Posterior cingulate gyrus (tissue), 11 donors: ENCODE data around the gene P2RX1.

Experiments
- DNase-seq, 10 donors: peaks; one replicate each; pipeline versions ENCODE4 v3.0.0 to v3.0.0-alpha.2; 2020 to 2021; ENCODE audit warnings: mixed read lengths in 3 of 10
- intact Hi-C: fragments of 100-400 bp; cut with DNase I; formaldehyde crosslinking; loops from one replicate; pipeline ENCODE4 v1.15.1; 2023

Gene P2RX1

GRCh38 chr17:3891626-3892094 is 24.6 kb downstream of the P2RX1 start:
- intact Hi-C loops: no loop called here

GRCh38 chr17:3890878-3891219 is 25.4 kb downstream of the P2RX1 start:
- no peak for DNase-seq
- intact Hi-C loops: no loop called here

More at GRCh38 chr17:3891626-3892094, 24.6 kb downstream of the P2RX1 start:
- no peak for DNase-seq

- intact Hi-C loops: no loop called here
- DNase-seq: peak in 9 of 10 donors; percentile 34 to 95 (median 71)
Measured at GRCh38 chr17:3890082-3890877, 26.0 kb downstream of the P2RX1 start.

GRCh38 chr17:3889325-3890012 is 26.8 kb downstream of the P2RX1 start:
- no peak for DNase-seq
- intact Hi-C loops: no loop called here

- DNase-seq: peak; percentile 44 to 95 (median 74)
- intact Hi-C loops: no loop called here
Measured at GRCh38 chr17:3888343-3889171, 27.7 kb downstream of the P2RX1 start.

- intact Hi-C loops: no loop called here
- DNase-seq: no peak
Measured at GRCh38 chr17:3887804-3888203, 28.5 kb downstream of the P2RX1 start.

- DNase-seq: no peak
- intact Hi-C loops: no loop called here
Measured at GRCh38 chr17:3887394-3887793, 28.9 kb downstream of the P2RX1 start.

GRCh38 chr17:3886776-3887175 is 29.5 kb downstream of the P2RX1 start:
- DNase-seq: no peak

GRCh38 chr17:3885970-3886369 is 30.3 kb downstream of the P2RX1 start:
- no peak for DNase-seq
- intact Hi-C loops: no loop called here

More at GRCh38 chr17:3886776-3887175, 29.5 kb downstream of the P2RX1 start:
- intact Hi-C loops: no loop called here

- no peak for DNase-seq
- intact Hi-C loops: no loop called here
Measured at GRCh38 chr17:3885271-3885670, 31.0 kb downstream of the P2RX1 start.

GRCh38 chr17:3884188-3884587 is 32.1 kb downstream of the P2RX1 start:
- intact Hi-C loops: no loop called here
- DNase-seq: no peak

GRCh38 chr17:3882276-3882675 is 34.0 kb downstream of the P2RX1 start:
- DNase-seq: no peak
- intact Hi-C loops: no loop called here

- DNase-seq: no peak
- intact Hi-C loops: no loop called here
Measured at GRCh38 chr17:3880983-3881382, 35.3 kb downstream of the P2RX1 start.

GRCh38 chr17:3879591-3880417 is 36.5 kb downstream of the P2RX1 start:
- intact Hi-C loops: no loop called here

GRCh38 chr17:3879186-3879585 is 37.1 kb downstream of the P2RX1 start:
- intact Hi-C loops: no loop called here
- peak in 4 of 10 donors; percentile 34 to 93 (median 72) for DNase-seq

More at GRCh38 chr17:3879591-3880417, 36.5 kb downstream of the P2RX1 start:
- no peak for DNase-seq

GRCh38 chr17:3877220-3877619 is 39.0 kb downstream of the P2RX1 start:
- intact Hi-C loops: no loop called here
- no peak for DNase-seq

- no peak for DNase-seq
- intact Hi-C loops: no loop called here
Measured at GRCh38 chr17:3875317-3875716, 40.9 kb downstream of the P2RX1 start.

GRCh38 chr17:3873862-3874261 is 42.4 kb downstream of the P2RX1 start:
- no peak for DNase-seq
- intact Hi-C loops: no loop called here

- intact Hi-C loops: no loop called here
- DNase-seq: no peak
Measured at GRCh38 chr17:3870871-3871306, 45.4 kb downstream of the P2RX1 start.

GRCh38 chr17:3867606-3868005 is 48.7 kb downstream of the P2RX1 start:
- intact Hi-C loops: loop anchor here (10.0 kb wide), 1 partner anchor 137 kb away; no protein-coding TSS in a partner anchor

More at GRCh38 chr17:3867606-3868005, 48.7 kb downstream of the P2RX1 start:
- no peak for DNase-seq
